ENCODE results near the gene CLIC1.

Gene CLIC1

GRCh38 chr6:31702819-31703716, 33.3 kb downstream of the CLIC1 start, which contains the start of gene ABHD16A:
TSS of gene ABHD16A (minus strand) at chr6:31703324. CDS start at chr6:31703281, 43 bp downstream.
- peak; percentile 99 for DNase-seq (ENCODE audit: low read depth, low spot score)

GRCh38 chr6:31702405-31702818, 33.9 kb downstream of the CLIC1 start:
- no peak for DNase-seq (ENCODE audit: low read depth, low spot score)

GRCh38 chr6:31701666-31702404, 34.5 kb downstream of the CLIC1 start:
- peak; percentile 41 for DNase-seq (ENCODE audit: low read depth, low spot score)

GRCh38 chr6:31700740-31701401, 35.5 kb downstream of the CLIC1 start:
- no peak for DNase-seq (ENCODE audit: low read depth, low spot score)

- DNase-seq (ENCODE audit: low read depth, low spot score), result no peak
These were observed 38.8 kb downstream of the CLIC1 start for GRCh38 chr6:31697555-31697954.

- no peak for DNase-seq (ENCODE audit: low read depth, low spot score)
These were observed 42.8 kb downstream of the CLIC1 start for GRCh38 chr6:31693535-31693934.

GRCh38 chr6:31692886-31693285, 43.4 kb downstream of the CLIC1 start:
- no peak for DNase-seq (ENCODE audit: low read depth, low spot score)

GRCh38 chr6:31692353-31692752, 44.0 kb downstream of the CLIC1 start:
- no peak for DNase-seq (ENCODE audit: low read depth, low spot score)

GRCh38 chr6:31691564-31692108, 44.7 kb downstream of the CLIC1 start:
- no peak for DNase-seq (ENCODE audit: low read depth, low spot score)

GRCh38 chr6:31691078-31691463, 45.3 kb downstream of the CLIC1 start:
- no peak for DNase-seq (ENCODE audit: low read depth, low spot score)

GRCh38 chr6:31690231-31691077, 45.9 kb downstream of the CLIC1 start:
- no peak for DNase-seq (ENCODE audit: low read depth, low spot score)

GRCh38 chr6:31689249-31690110, 46.9 kb downstream of the CLIC1 start:
- DNase-seq (ENCODE audit: low read depth, low spot score), result no peak

GRCh38 chr6:31687860-31688693, 48.3 kb downstream of the CLIC1 start:
- DNase-seq (ENCODE audit: low read depth, low spot score), result no peak

GRCh38 chr6:31687321-31687720, 49.0 kb downstream of the CLIC1 start:
- DNase-seq (ENCODE audit: low read depth, low spot score), result no peak

GRCh38 chr6:31686483-31686882, 49.8 kb downstream of the CLIC1 start:
- DNase-seq (ENCODE audit: low read depth, low spot score), result no peak

GRCh38 chr6:31683591-31683990, 52.7 kb downstream of the CLIC1 start:
- DNase-seq (ENCODE audit: low read depth, low spot score), result no peak

GRCh38 chr6:31681135-31681671, 55.1 kb downstream of the CLIC1 start:
- peak; percentile 59 for DNase-seq (ENCODE audit: low read depth, low spot score)
